ENCODE results near the gene DUOX1. TPM values are rescaled to one million over a fixed set of nuclear protein-coding genes. Genes with fewer than 3 reads are reported as not detected.
A peak's percentile ranks its signal among the peaks of the same experiment; 100 is the strongest.

Gene DUOX1
- total and polyA plus RNA-seq, 2 of the 13 experiments (the other 11 are each of a cell fraction or from before 2014, with no cell fraction given) = 0.03 TPM; not detected in 1

- TF ChIP-seq ZBTB4 (CRISPR knock-in tag; IDR thresholded peaks at IDR 0.05; ENCODE audit: borderline replicate concordance) (0 out of 2 replicates have a peak, but pooled peaks have one; percentile 27), CREM (IDR thresholded peaks at IDR 0.05) (peak; percentile 17; the same call in 1 of the 2 replicates), CREM (CRISPR knock-in tag; IDR thresholded peaks at IDR 0.05) (no peak), HOXA5 (CRISPR knock-in tag; IDR thresholded peaks at IDR 0.05) (0 out of 2 replicates have a peak, but pooled peaks have one; percentile 27), ZNF263 (CRISPR knock-in tag; IDR thresholded peaks at IDR 0.05) (peak; percentile 74), RARA (CRISPR knock-in tag; IDR thresholded peaks at IDR 0.05) (peak; percentile 47; the same call in 1 of the 2 replicates), NR1H2 (CRISPR knock-in tag; IDR thresholded peaks at IDR 0.05; ENCODE audit: borderline replicate concordance, low read depth) (no peak), EP300 (IDR thresholded peaks at IDR 0.05; ENCODE audit: low read depth in 2 of 2, low read length in 2 of 2) (peak in 1 of 2 experiments; percentile 33; a peak in 1 of 4 replicates), EP300 (CRISPR knock-in tag; IDR thresholded peaks at IDR 0.05; ENCODE audit: borderline replicate concordance) (no peak), IRX3 (CRISPR knock-in tag; IDR thresholded peaks at IDR 0.05; ENCODE audit: borderline replicate concordance, low read depth) (no peak; the same call in 1 of the 2 replicates), RBM39 (IDR thresholded peaks at IDR 0.05; ENCODE audit: low read depth, low read length, poor library complexity, severe bottlenecking) (peak; percentile 13), ONECUT2 (CRISPR knock-in tag; IDR thresholded peaks at IDR 0.05) (no peak), UBTF (CRISPR knock-in tag; IDR thresholded peaks at IDR 0.05) (peak; percentile 53; the same call in 1 of the 2 replicates), HBP1 (CRISPR knock-in tag; IDR thresholded peaks at IDR 0.05; ENCODE audit: low read depth) (0 out of 2 replicates have a peak, but pooled peaks have one; percentile 50), PHF8 (CRISPR knock-in tag; IDR thresholded peaks at IDR 0.05) (no peak; the same call in 1 of the 2 replicates), ZBTB7A (CRISPR knock-in tag; IDR thresholded peaks at IDR 0.05) (peak; percentile 71; the same call in 1 of the 2 replicates), MYC (CRISPR knock-in tag; IDR thresholded peaks at IDR 0.05; ENCODE audit: borderline replicate concordance) (0 out of 2 replicates have a peak, but pooled peaks have one; percentile 20), GATAD2A (CRISPR knock-in tag; IDR thresholded peaks at IDR 0.05) (peak; percentile 67), ZNF350 (CRISPR knock-in tag; IDR thresholded peaks at IDR 0.05; ENCODE audit: borderline replicate concordance, low read depth) (peak; percentile 63; the same call in 1 of the 2 replicates), ELF3 (CRISPR knock-in tag; IDR thresholded peaks at IDR 0.05) (peak; percentile 75; the same call in 1 of the 2 replicates), ZBTB26 (CRISPR knock-in tag; IDR thresholded peaks at IDR 0.05; ENCODE audit: borderline replicate concordance) (no peak)
Observed at GRCh38 chr15:45186771-45187577, 57.2 kb downstream of the DUOX1 start (continued).
